ENCODE results near the gene SIDT2. TPM values are rescaled to one million over a fixed set of nuclear protein-coding genes. Genes with fewer than 3 reads are reported as not detected.

SIDT2 gene
- total RNA-seq, 2 donors from 2014 or later = 39.3 to 43.0 TPM

GRCh38 chr11:117225553-117226170 is 47.1 kb downstream of the SIDT2 start:
- H3K27ac ChIP-seq (ENCODE audit: low read depth, low read length) = no peak overlapping the region
- Mint-ChIP-seq H3K4me3 (no peak overlapping the region), H3K4me1 (peaks cover 8% of the 10 kb centered on the region), H3K9me3 (no peaks in the 10 kb centered on the region), H3K36me3 (ENCODE audit: low read depth) (peaks cover 44% of the 10 kb centered on the region), H3K27me3 (ENCODE audit: insufficient read depth) (no peaks in the 10 kb centered on the region), H3K27ac (no peak overlapping the region)
- H3K4me1 ChIP-seq (ENCODE audit: control insufficient read depth, insufficient read depth, low read length) = peaks cover 3% of the 10 kb centered on the region
- WGBS, 2 experiments (ENCODE audit: insufficient coverage in 1 of 2, insufficient read length in 1 of 2) = 92 to 95% methylated on average over 7 to 9 of the region's 9 CpGs
- no peak overlapping the region for H3K4me3 ChIP-seq (ENCODE audit: low read length)
- no peaks in the 10 kb centered on the region for H3K27me3 ChIP-seq (ENCODE audit: control insufficient read depth, insufficient read depth, low read length, poor library complexity, severe bottlenecking)
- no peaks in the 10 kb centered on the region for H3K9me3 ChIP-seq (ENCODE audit: control insufficient read depth, low read length)
- no peak overlapping the region for H3K9ac ChIP-seq (ENCODE audit: extremely low read depth, low read length, poor library complexity, severe bottlenecking)
- no peak for TF ChIP-seq CTCF (conservative IDR thresholded peaks at IDR 0.05)
- no peak for DNase-seq
- H3K36me3 ChIP-seq (ENCODE audit: control insufficient read depth, insufficient read depth, low read length) = peaks cover 83% of the 10 kb centered on the region

- H3K4me3 ChIP-seq (ENCODE audit: low read length) = no peak overlapping the region
- peak; percentile 88 for TF ChIP-seq CTCF (conservative IDR thresholded peaks at IDR 0.05)
- no peak overlapping the region for H3K27ac ChIP-seq (ENCODE audit: low read depth, low read length)
- H3K4me1 Mint-ChIP-seq = peaks cover 18% of the 10 kb centered on the region
- no peaks in the 10 kb centered on the region for H3K27me3 ChIP-seq (ENCODE audit: control insufficient read depth, insufficient read depth, low read length, poor library complexity, severe bottlenecking)
- H3K9me3 Mint-ChIP-seq = no peaks in the 10 kb centered on the region
- WGBS, 2 experiments (ENCODE audit: insufficient coverage in 1 of 2, insufficient read length in 1 of 2) = 75 to 77% methylated on average over 14 to 19 of the region's 19 CpGs
- peaks cover 6% of the 10 kb centered on the region for H3K4me1 ChIP-seq (ENCODE audit: control insufficient read depth, insufficient read depth, low read length)
- peaks cover 74% of the 10 kb centered on the region for H3K36me3 ChIP-seq (ENCODE audit: control insufficient read depth, insufficient read depth, low read length)
- no peaks in the 10 kb centered on the region for H3K9me3 ChIP-seq (ENCODE audit: control insufficient read depth, low read length)
- H3K27ac Mint-ChIP-seq = no peak overlapping the region
- DNase-seq = peak; percentile 77
- no peak overlapping the region for H3K9ac ChIP-seq (ENCODE audit: extremely low read depth, low read length, poor library complexity, severe bottlenecking)
- H3K4me3 Mint-ChIP-seq = no peak overlapping the region
- peaks cover 41% of the 10 kb centered on the region for H3K36me3 Mint-ChIP-seq (ENCODE audit: low read depth)
- no peaks in the 10 kb centered on the region for H3K27me3 Mint-ChIP-seq (ENCODE audit: insufficient read depth)
Observed at GRCh38 chr11:117226388-117227385, 48.1 kb downstream of the SIDT2 start.

- Mint-ChIP-seq H3K9me3 (no peaks in the 10 kb centered on the region), H3K27ac (no peak overlapping the region), H3K4me3 (no peak overlapping the region), H3K4me1 (peaks cover 18% of the 10 kb centered on the region), H3K27me3 (ENCODE audit: insufficient read depth) (no peaks in the 10 kb centered on the region), H3K36me3 (ENCODE audit: low read depth) (peaks cover 38% of the 10 kb centered on the region)
- Histone ChIP-seq H3K9me3 (ENCODE audit: control insufficient read depth, low read length) (no peaks in the 10 kb centered on the region), H3K36me3 (ENCODE audit: control insufficient read depth, insufficient read depth, low read length) (peaks cover 60% of the 10 kb centered on the region), H3K27ac (ENCODE audit: low read depth, low read length) (no peak overlapping the region), H3K4me1 (ENCODE audit: control insufficient read depth, insufficient read depth, low read length) (peaks cover 6% of the 10 kb centered on the region), H3K9ac (ENCODE audit: extremely low read depth, low read length, poor library complexity, severe bottlenecking) (no peak overlapping the region), H3K4me3 (ENCODE audit: low read length) (no peak overlapping the region), H3K27me3 (ENCODE audit: control insufficient read depth, insufficient read depth, low read length, poor library complexity, severe bottlenecking) (no peaks in the 10 kb centered on the region)
- no peak for TF ChIP-seq CTCF (conservative IDR thresholded peaks at IDR 0.05)
- DNase-seq = no peak
- 96 to 97% methylated on average over 11 of the region's 11 CpGs for WGBS, 2 experiments (ENCODE audit: insufficient coverage in 1 of 2, insufficient read length in 1 of 2)
Observed at GRCh38 chr11:117228091-117228490, 49.5 kb downstream of the SIDT2 start.
